ENCODE measurements around the gene ANTXR1. TPM values are rescaled to one million over a fixed set of nuclear protein-coding genes. Genes with fewer than 3 reads are reported as not detected.

The ANTXR1 gene
- polyA plus RNA-seq, 6 donors from 2014 or later: not detected

Other genes with a start within 250 kb of the ANTXR1 start
- gene BMP10, start 141.8 kb upstream of the ANTXR1 start, polyA plus RNA-seq (ENCODE audit: low read depth in 6 of 6): not detected
- not detected for gene GKN2, start 60.3 kb upstream of the ANTXR1 start, polyA plus RNA-seq (ENCODE audit: low read depth in 6 of 6)
- gene GKN1, start 38.5 kb upstream of the ANTXR1 start, polyA plus RNA-seq (ENCODE audit: low read depth in 6 of 6): not detected

Data from naive B cell (primary cell).